Measurements from ENCODE around the gene RPGR. TPM values are rescaled to one million over a fixed set of nuclear protein-coding genes. Genes with fewer than 3 reads are reported as not detected.

RPGR gene
- polyA plus RNA-seq, 3 donors, result 4.3 to 10.9 (median 5.1) TPM

DNA sequence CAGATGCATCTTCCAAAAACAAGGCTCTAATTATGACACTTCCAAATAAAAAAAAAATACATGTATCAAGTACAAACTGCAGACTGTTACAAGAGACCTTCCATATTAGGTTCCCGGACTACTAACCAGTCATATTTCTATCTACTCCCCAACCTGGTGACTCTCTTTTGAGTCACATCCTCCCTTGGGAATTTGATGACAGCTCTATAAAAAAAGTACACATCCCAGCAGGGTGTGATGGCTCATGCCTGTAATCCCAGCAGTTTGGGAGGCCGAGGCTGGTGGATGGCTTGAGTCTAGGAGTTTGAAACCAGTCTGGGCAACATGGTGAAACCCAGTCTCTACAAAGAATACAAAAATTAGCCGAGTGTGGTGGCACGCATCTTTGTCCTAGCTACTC is 14.9 kb downstream of the RPGR start:
- intact Hi-C loops (cut with micrococcal nuclease), result no loop called here
- Histone ChIP-seq H3K36me3 (replicated peaks in 1 of 2; ENCODE audit: control insufficient read depth in 1 of 2, insufficient read depth in 2 of 2, low read length in 2 of 2) (peaks cover 13 to 33% of the 10 kb centered on the region in 2 donors), H3K79me2 (ENCODE audit: insufficient read depth, low read length) (no peaks in the 10 kb centered on the region), H2AFZ (ENCODE audit: insufficient read depth, low read depth, low read length, poor library complexity, severe bottlenecking) (no peak overlapping the region), H3K9ac (ENCODE audit: insufficient read depth, low read length, poor library complexity, severe bottlenecking) (no peak overlapping the region), H4K20me1 (ENCODE audit: insufficient read depth, low read length) (no peaks in the 10 kb centered on the region), H3K9me3 (replicated peaks in 1 of 2; ENCODE audit: control insufficient read depth in 1 of 2, insufficient read depth in 1 of 2, low read length in 2 of 2) (no peaks in the 10 kb centered on the region), H3K4me1 (ENCODE audit: control insufficient read depth in 1 of 2, insufficient read depth in 2 of 2, low read length in 2 of 2) (no peaks in the 10 kb centered on the region), H3K27me3 (ENCODE audit: control insufficient read depth in 2 of 2, insufficient read depth in 2 of 2, low read length in 2 of 2) (no peaks in the 10 kb centered on the region), H3K27ac (ENCODE audit: low read depth in 1 of 2, low read length in 2 of 2) (no peak overlapping the region), H3K4me2 (replicated peaks; ENCODE audit: extremely low read depth, low read length, poor library complexity, severe bottlenecking) (no peak overlapping the region), H3K4me3 (replicated peaks in 1 of 3; ENCODE audit: low read depth in 2 of 3, low read length in 3 of 3) (no peak overlapping the region)
- H3K4me3 Mint-ChIP-seq, result no peak overlapping the region
- TF ChIP-seq CTCF (IDR thresholded peaks at IDR 0.05), result no peak
- peaks cover 0 to 6% (median 1%) of the 10 kb centered on the region in 3 donors for H3K27me3 Mint-ChIP-seq (ENCODE audit: low read depth in 3 of 3)
- H3K4me1 Mint-ChIP-seq, result no peaks in the 10 kb centered on the region
- H3K36me3 Mint-ChIP-seq, result peaks cover 26 to 31% of the 10 kb centered on the region in 2 donors
- no peak overlapping the region for H3K27ac Mint-ChIP-seq
- WGBS (ENCODE audit: insufficient coverage), result no CpG with 5 or more reads among the region's 4 CpGs
- no peak for DNase-seq
- H3K9me3 Mint-ChIP-seq, result no peaks in the 10 kb centered on the region

GRCh38 chrX:38311743-38312142 is 15.6 kb downstream of the RPGR start:
- no peaks in the 10 kb centered on the region for H3K4me1 Mint-ChIP-seq
- Histone ChIP-seq H2AFZ (ENCODE audit: insufficient read depth, low read depth, low read length, poor library complexity, severe bottlenecking) (no peak overlapping the region), H3K79me2 (ENCODE audit: insufficient read depth, low read length) (no peaks in the 10 kb centered on the region), H3K9me3 (replicated peaks in 1 of 2; ENCODE audit: control insufficient read depth in 1 of 2, insufficient read depth in 1 of 2, low read length in 2 of 2) (no peaks in the 10 kb centered on the region), H3K4me2 (replicated peaks; ENCODE audit: extremely low read depth, low read length, poor library complexity, severe bottlenecking) (no peak overlapping the region), H3K36me3 (replicated peaks in 1 of 2; ENCODE audit: control insufficient read depth in 1 of 2, insufficient read depth in 2 of 2, low read length in 2 of 2) (peaks cover 8 to 28% of the 10 kb centered on the region in 2 donors), H3K27me3 (ENCODE audit: control insufficient read depth in 2 of 2, insufficient read depth in 2 of 2, low read length in 2 of 2) (no peaks in the 10 kb centered on the region), H3K4me3 (replicated peaks in 1 of 3; ENCODE audit: low read depth in 2 of 3, low read length in 3 of 3) (no peak overlapping the region), H3K9ac (ENCODE audit: insufficient read depth, low read length, poor library complexity, severe bottlenecking) (no peak overlapping the region), H3K4me1 (ENCODE audit: control insufficient read depth in 1 of 2, insufficient read depth in 2 of 2, low read length in 2 of 2) (no peaks in the 10 kb centered on the region), H4K20me1 (ENCODE audit: insufficient read depth, low read length) (no peaks in the 10 kb centered on the region), H3K27ac (ENCODE audit: low read depth in 1 of 2, low read length in 2 of 2) (no peak overlapping the region)
- H3K36me3 Mint-ChIP-seq, result peaks cover 26 to 28% of the 10 kb centered on the region in 2 donors
- H3K27me3 Mint-ChIP-seq (ENCODE audit: low read depth in 3 of 3), result peaks cover 0 to 6% (median 1%) of the 10 kb centered on the region in 3 donors
- H3K27ac Mint-ChIP-seq, result no peak overlapping the region
- no peak for TF ChIP-seq CTCF (IDR thresholded peaks at IDR 0.05)
- intact Hi-C loops (cut with micrococcal nuclease), result no loop called here
- no CpG with 5 or more reads among the region's 2 CpGs for WGBS (ENCODE audit: insufficient coverage)
- no peak for DNase-seq
- H3K9me3 Mint-ChIP-seq, result no peaks in the 10 kb centered on the region
- no peak overlapping the region for H3K4me3 Mint-ChIP-seq

Measured in CD14-positive monocyte (primary cell).